ENCODE results near the gene KIAA0753. TPM values are rescaled to one million over a fixed set of nuclear protein-coding genes. Genes with fewer than 3 reads are reported as not detected.

Gene KIAA0753
- total and polyA plus RNA-seq, 2 of the 8 experiments (the other 6 are each of a cell fraction or from before 2014, with no cell fraction given) = 5.0 to 27.1 TPM

DNA sequence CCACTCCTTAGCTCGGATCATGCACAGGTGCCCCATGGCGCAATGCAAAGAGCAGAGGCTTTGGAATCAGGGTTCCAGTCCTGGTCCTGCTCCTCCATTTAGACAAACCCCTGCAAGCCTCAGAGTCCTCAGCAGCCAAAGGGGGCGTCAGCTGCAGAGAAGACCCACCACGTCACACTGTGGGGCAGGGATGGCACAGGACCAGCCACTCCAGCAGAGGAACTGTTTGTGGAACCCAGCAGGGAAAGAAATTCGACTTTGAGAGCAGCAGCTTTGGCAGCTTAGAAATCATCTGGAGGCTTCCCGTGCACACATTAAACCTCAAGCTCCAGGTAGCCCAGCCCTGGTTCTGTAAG, 36.3 kb upstream of the KIAA0753 start (continued):
- no peak for TF ChIP-seq SIN3A (conservative IDR thresholded peaks at IDR 0.05 in 1 of 2, IDR thresholded peaks at IDR 0.05 in 1 of 2; ENCODE audit: low read depth in 1 of 2, low read length in 2 of 2)
